Erythroblast (primary cell): Measurements from ENCODE around the gene EGLN1.
A peak's percentile ranks its signal among the peaks of the same experiment; 100 is the strongest.

ENCODE experiments used
- DNase-seq, 2 experiments: peaks; one replicate each; lab custom pipeline; 2025; lab: John Stamatoyannopoulos, UW
- GATA1 ChIP-seq: IDR thresholded peaks from 2 replicates; pipeline ENCODE4 v1.6.1; 2011; ENCODE audit warnings: low read depth, mild to moderate bottlenecking, control low read depth, low read length, moderate library complexity
- POLR2A ChIP-seq: IDR thresholded peaks from 2 replicates; pipeline ENCODE4 v1.6.1; 2011; ENCODE audit warnings: mild to moderate bottlenecking, low read length

EGLN1 gene

DNA sequence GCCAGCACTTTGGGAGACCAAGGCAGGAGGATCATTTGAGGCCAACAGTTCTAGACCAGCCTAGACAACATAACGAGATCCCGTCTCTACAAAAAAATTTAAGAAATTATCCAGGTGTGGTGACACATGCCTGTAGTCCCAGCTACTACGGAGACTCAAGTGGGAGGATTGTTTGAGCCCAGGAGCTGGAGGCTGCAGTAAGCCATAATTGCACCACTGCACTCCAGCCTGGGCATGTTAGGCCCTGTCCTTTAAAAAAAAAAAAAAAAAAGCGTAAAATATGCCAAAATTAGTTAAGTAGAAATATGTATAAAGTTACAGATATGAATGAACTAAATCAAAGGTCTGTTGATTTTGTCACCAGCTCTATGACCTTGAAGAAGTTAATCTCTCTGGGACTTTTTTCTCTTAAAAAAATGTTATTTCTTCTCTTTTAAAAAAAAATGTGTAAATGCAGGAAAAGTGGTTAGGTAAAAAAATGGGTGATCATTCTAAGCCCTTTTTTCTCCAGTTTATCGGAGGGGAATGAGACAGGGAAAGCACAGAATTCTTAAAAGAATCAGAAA lies 7.0 kb downstream of the EGLN1 start:
- no peak for TF ChIP-seq POLR2A
- TF ChIP-seq GATA1 = no peak
- DNase-seq = no peak

DNA sequence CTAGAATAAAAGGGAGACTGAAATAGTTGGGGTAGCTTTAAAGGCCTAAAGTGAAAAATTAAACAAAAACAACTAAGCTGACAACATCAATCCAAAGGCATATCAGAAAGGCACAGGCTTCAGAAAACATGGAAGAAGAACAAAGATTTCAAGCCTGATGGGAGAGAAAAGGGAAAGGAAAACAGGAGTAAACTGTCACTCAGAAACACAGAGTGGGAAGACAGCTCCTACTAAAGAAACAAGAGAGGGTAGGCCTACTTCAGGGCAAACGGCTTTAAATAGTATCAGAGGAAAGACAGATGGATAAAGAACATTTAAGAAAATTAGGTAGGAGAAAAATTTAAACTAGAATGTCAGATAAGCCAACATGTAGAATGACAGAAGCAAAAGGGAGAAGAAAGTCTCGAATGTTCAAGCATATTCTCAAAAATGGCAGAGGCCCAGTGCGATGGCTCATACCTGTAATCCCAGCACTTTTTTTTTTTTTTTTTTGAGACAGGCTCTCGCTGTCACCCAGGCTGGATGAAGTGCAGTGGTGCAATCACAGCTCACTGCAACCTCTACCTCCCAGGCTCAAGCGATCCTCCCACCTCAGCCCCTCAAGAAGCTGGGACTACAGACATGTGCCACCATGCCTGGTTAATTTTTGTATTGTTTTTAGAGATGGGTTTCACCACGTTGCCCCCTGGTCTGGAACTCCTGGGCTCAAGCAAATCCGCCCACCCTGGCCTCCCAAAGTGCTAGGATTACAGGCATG lies 7.6 kb downstream of the EGLN1 start:
- TF ChIP-seq POLR2A (no peak), GATA1 (no peak)
- no peak for DNase-seq

DNA sequence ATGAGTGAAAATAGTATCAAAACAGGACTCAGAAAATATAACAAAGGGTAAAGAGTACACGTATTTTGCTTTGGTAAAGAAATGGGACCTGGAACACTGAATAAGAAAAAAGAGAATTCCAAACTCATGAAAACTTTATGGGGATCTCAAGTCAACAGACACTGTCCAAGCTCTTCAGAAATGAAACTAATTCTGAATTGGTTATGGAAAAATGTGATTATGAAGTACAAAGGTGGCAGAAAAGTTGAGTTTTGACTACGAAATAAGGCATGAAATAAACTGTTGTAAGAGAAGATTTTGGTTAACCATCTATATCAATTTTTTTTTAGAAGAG lies 8.4 kb downstream of the EGLN1 start:
- TF ChIP-seq POLR2A (no peak), GATA1 (no peak)
- DNase-seq = no peak

DNA sequence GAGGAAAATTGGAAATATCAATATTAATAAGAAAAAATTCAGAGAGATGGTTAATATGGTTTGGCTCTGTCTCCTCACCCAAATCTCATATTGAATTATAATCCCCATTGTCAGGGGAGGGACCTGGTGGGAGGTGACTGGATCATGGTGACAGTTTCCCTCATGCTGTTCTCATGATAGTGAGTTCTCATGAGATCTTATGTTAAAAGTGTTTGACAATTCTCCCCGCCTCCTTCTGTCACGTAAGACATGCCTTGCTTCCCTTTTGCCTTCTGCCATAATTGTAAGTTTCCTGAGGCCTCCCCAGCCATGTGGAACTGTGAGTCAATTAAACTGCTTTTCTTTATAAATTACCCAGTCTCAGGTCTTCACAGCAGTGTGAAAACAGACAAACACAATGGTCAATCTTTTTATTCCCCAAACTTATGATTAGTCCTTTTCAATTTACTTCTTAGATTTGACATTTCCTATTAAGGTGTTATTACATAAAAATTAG lies 11.0 kb downstream of the EGLN1 start:
- no peak for DNase-seq
- TF ChIP-seq POLR2A = no peak
- TF ChIP-seq GATA1 = no peak

DNA sequence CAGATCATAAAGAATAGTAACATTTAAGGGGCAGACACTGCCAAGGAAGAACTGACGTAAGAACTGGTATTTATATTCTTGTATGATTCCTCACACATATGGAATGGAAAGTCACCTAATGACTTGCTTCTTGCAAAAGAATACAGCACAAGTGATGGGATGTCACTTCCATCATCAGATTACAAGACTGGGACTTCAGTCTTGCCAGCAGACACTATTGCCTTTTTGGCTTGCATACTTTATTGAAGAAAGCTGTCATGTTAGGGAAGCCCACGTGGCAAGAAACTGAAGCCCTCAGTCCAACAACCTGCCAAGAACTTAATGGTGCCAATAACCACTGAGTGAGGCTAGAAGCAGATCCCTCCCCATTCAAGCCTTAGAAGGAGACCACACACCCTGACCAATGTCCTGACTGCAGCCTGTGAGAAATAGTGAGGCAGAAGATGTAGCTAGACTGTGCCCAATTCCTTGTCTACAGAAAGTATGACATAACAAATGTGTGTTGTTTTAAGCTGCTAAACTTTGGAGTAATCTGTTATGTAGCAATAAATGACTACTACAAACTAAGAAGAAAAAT lies 12.0 kb downstream of the EGLN1 start:
- TF ChIP-seq GATA1 = no peak
- TF ChIP-seq POLR2A = no peak
- DNase-seq = no peak

DNA sequence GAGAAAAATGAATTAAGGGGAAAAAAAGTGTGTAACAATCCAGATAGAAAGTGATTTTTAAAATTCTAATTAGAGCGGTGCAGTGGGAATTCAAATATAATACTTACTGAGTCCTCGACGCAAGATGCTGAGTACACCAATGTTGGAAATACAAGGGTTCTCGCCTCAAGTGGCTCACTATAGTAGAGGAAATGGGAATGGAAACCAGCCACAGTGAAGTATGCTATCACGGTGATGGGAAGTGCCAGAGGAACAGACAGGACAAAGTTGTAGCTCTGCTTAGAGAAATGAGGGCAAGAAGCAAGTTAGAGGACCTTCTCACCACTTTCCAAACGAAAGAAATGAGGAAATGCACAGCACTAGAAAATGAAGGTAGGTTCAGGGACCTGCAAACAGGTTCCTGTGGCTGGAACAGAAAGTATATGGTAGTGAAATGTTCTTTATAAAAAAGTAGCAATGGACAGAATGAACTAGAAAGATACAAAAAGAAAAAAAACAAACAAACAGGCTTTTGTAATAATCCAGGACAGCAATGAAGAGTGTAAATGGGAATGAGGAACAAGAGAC lies 13.5 kb downstream of the EGLN1 start:
- TF ChIP-seq GATA1 = no peak
- no peak for TF ChIP-seq POLR2A
- no peak for DNase-seq

DNA sequence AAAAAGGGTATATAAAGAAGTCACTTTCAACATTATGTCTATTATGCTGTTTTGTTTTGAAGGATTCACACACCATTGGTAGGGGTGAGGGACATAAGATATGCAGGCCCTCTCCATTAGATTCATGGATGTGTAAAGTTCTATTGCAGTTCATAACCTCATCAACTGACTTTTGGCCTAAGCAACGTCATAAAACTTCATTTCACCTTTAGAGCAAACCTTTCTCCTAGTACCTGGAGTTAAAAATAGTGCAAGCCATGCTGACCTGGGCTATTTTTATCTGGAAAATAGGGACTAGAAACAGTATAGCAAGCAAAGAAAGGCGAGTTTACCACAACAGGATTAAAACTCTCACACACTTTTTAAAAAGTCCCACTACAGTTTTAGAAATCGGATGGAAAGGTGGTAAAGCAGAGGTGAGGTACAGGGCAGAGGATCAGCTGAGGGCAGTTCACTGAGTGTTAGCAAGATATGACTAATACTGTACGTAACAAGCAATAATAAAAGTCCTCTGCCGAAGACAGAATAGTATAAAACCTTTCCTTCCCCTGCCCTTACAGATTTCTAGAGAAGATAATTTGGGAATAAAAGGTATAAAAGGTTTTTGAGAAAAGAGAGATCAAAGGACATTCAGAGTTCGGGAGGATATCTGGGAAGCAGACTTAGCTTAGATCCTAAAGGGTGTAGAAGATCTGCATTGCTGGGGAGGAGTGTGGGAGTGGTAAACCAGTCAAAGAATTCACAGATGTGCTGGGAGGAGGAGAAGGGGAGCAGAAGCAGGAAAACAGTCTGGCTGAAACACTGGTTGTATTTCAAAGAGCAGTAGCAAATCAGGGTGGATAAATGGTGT lies 14.3 kb downstream of the EGLN1 start:
- DNase-seq = no peak
- TF ChIP-seq GATA1 = no peak
- no peak for TF ChIP-seq POLR2A

DNA sequence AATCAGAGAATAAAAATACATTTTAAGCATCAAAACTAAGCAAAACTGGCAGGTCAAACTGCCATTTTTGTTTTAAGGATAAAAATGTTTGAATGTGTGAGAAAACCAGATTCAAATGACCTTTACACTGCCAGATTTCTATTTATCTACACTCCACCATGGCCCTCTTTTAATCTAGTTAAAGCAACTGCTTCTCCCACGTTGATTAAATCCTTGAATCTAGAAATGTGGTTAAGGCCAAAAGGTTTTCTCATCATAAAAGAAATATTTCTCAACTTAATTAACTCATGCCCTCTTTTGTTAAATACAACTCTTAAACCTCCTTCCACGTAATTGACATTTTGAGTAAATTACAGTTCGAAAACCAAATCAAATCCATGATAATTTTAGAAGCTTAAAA lies 15.0 kb downstream of the EGLN1 start:
- no peak for DNase-seq
- no peak for TF ChIP-seq POLR2A
- no peak for TF ChIP-seq GATA1

DNA sequence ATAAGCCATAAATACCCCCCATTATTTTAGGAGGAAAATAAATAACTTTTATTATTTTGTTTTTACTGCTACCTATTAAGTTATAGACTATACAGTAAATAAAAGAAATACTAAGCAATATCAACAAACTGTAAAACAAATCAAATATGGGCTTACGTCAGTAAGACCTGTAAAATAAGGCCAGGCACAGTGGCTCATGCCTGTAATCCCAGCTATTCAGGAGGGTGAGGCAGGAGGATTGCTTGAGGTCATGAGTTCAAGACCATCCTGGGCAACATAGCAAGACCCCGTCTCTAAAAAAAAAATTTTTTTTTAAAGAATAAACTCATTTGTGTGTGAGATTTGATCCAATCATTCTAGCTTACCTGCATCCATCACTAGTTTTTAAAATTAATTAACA lies 17.8 kb downstream of the EGLN1 start:
- TF ChIP-seq GATA1 = no peak
- no peak for TF ChIP-seq POLR2A
- no peak for DNase-seq

DNA sequence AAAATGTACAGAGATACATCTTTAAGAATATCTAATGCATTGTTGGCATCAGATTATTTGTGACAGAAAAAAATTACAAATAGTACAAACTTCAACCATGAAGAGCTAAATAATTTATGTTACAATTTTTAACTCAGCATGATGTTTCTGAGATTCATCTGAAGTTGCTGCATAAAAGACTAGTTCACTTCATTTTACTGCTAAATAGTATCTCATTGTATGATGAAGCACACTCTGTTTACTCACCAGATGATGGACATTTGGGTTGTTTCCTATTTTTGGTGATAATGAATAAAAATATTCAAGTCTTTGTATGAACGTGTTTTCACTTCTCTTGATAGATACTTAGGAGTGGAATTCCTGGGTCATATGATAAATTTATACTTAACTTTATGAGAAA lies 20.6 kb downstream of the EGLN1 start:
- DNase-seq = no peak
- no peak for TF ChIP-seq GATA1
- no peak for TF ChIP-seq POLR2A

DNA sequence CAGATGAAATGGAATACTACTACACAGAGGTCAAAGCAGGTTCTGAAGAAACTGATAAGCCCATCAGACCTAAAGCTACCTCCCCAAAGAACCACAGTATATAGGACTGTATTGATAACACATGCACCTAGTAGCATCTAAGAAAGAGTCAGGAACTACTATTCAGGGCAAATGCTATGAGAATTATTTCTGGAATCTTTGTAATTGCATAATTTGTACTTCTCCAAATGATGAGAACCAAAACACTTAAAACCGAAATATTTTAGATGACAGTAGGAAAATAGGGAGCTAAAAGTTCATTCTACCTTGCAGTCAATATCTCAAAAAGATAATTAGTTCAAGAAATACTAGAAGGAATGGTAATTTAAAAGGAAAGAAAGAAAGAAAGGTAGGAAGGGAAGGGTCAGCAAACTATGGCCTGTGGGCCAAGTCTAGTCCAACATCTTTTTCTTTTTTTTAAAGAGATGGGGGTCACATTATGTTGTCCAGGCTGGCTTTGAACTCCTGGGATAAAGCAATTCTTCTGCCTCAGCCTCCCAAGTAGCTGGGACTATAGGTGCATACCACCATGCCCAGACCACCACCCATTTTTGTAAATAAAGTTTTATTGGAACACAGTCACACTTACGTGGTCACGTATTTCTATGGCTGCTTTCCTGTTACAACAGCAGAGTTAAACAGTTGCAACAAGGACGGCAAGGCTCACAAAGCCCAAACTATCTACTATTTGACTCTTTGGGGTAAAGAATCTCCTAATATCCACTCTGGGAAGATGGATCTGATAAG lies 24.0 kb downstream of the EGLN1 start:
- TF ChIP-seq POLR2A (no peak), GATA1 (no peak)
- peak in 1 of 2 experiments; percentile 45 for DNase-seq

DNA sequence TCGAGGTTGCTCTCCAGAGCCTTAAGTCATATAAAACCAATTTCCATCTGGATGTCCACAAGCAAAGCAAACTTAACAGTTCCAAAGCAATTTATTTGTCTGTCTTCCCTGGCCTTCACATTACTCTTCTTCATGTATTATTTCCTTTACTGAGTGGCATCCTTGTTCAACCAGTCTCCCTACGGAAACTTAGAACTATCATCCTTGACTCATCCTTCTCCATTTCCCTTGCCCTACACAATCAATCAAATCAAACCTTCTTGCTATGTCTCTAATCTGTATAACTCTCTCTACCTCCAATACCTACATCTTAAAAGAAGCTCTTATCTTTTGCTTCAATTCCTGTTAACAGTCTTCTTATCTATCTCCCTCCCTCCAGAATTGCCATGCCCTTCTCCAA lies 25.4 kb downstream of the EGLN1 start:
- DNase-seq = no peak
- no peak for TF ChIP-seq GATA1
- no peak for TF ChIP-seq POLR2A

DNA sequence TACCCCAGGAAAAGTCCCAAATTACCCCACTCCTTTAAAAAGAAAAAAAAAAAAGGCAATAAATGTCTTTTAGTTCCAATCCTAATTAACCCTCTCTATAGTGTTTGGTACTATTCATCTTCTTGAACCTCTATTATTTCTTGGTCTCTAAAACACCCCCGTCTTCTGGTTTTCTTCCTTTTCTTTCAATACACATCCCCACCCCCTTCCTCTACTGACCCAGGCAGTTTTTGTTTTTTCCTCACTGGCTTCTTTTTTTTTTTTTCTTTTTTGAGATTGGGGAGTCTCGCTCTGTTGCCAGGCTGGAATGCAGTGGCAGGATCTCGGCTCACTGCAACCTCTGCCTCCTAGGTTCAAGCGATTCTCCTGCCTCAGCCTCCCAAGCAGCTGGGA lies 26.1 kb downstream of the EGLN1 start:
- no peak for DNase-seq
- no peak for TF ChIP-seq GATA1
- no peak for TF ChIP-seq POLR2A
